GM12878 (cell line): ENCODE measurements around the gene TRIM45.

ENCODE experiments used
- CBX5 ChIP-seq: sonication (generic); IDR thresholded peaks from 2 replicates; pipeline ENCODE4 v1.6.1; 2016; ENCODE audit warnings: low read depth, moderate library complexity, mild to moderate bottlenecking, inconsistent platforms
- CEBPZ ChIP-seq: fragments of 150-350 bp; IDR thresholded peaks from 2 replicates; pipeline ENCODE4 v1.6.1; 2016; ENCODE audit warnings: low read depth, low read length
- CHD4 ChIP-seq: fragments of 200-600 bp; sonication (generic); IDR thresholded peaks from 2 replicates; pipeline ENCODE4 v1.6.1; 2016; ENCODE audit warnings: mild to moderate bottlenecking
- CTCF ChIP-seq, 3 experiments: IDR thresholded peaks in 2 of 3; conservative IDR thresholded peaks in 1 of 3; 2 replicates each; pipeline ENCODE4 v1.5.1; 2011; ENCODE audit warnings: low read depth in 3 of 3, low read length in 3 of 3, mild to moderate bottlenecking in 3 of 3, control low read depth in 2 of 3, moderate library complexity in 2 of 3, inconsistent platforms in 1 of 3, mixed read lengths in 1 of 3; ENCODE audit not compliant: control insufficient read depth in 2 of 3, insufficient read depth in 1 of 3; ENCODE audit errors: extremely low read depth in 1 of 3
- POLR2AphosphoS5 ChIP-seq: IDR thresholded peaks from 2 replicates; pipeline ENCODE4 v1.6.1; 2011; ENCODE audit warnings: mild to moderate bottlenecking, low read length, inconsistent platforms
- SRF ChIP-seq, 2 experiments: IDR thresholded peaks; 2 replicates each; pipeline ENCODE4 v1.6.1; 2011; ENCODE audit warnings: low read depth in 2 of 2, low read length in 2 of 2, mild to moderate bottlenecking in 1 of 2, moderate library complexity in 1 of 2
- TAF1 ChIP-seq: IDR thresholded peaks from 2 replicates; pipeline ENCODE4 v1.6.1; 2011; ENCODE audit warnings: mild to moderate bottlenecking, low read depth, low read length, borderline replicate concordance
- USF1 ChIP-seq: IDR thresholded peaks from 2 replicates; pipeline ENCODE4 v1.6.1; 2011; ENCODE audit warnings: borderline replicate concordance, low read depth, mild to moderate bottlenecking, moderate library complexity, mixed read lengths, low read length; ENCODE audit not compliant: insufficient read depth; ENCODE audit errors: extremely low read length

- TF ChIP-seq USF1 (no peak), CTCF (IDR thresholded peaks at IDR 0.05 in 2 of 3, conservative IDR thresholded peaks at IDR 0.05 in 1 of 3; ENCODE audit: control insufficient read depth in 2 of 3, extremely low read depth in 1 of 3, insufficient read depth in 1 of 3, low read depth in 3 of 3, low read length in 3 of 3) (no peak), CEBPZ (no peak), TAF1 (no peak), CBX5 (no peak), POLR2AphosphoS5 (no peak), CHD4 (no peak), SRF (IDR thresholded peaks at IDR 0.05; ENCODE audit: low read depth in 2 of 2, low read length in 2 of 2) (no peak)
Observed at GRCh38 chr1:117138106-117138505, 16.6 kb upstream of the TRIM45 start.
